Measurements from ENCODE around the gene IL1RN. TPM values are rescaled to one million over a fixed set of nuclear protein-coding genes. Genes with fewer than 3 reads are reported as not detected.

The IL1RN gene
- polyA plus RNA-seq, 1 donor (not counting 4 experiments of a cell fraction or from before 2014, with no cell fraction given), result 128 TPM

- DNase-seq (ENCODE audit: low read depth, low spot score) (no peak), FAIRE-seq (no peak)
- Histone ChIP-seq H3K9me1 (ENCODE audit: control insufficient read depth, extremely low read depth, insufficient read depth, low read length) (no peaks in the 10 kb centered on the region), H4K20me1 (ENCODE audit: control insufficient read depth, extremely low read depth, insufficient read depth, low read length) (no peaks in the 10 kb centered on the region), H3K9me3 (ENCODE audit: control insufficient read depth, low read depth, low read length) (no peaks in the 10 kb centered on the region), H3K4me3 (ENCODE audit: control insufficient read depth in 2 of 3, extremely low read depth in 1 of 3, insufficient read depth in 2 of 3, low read depth in 1 of 3, low read length in 3 of 3) (no peak overlapping the region), H3K4me2 (ENCODE audit: control insufficient read depth, extremely low read depth, insufficient read depth, low read depth, low read length) (no peak overlapping the region), H3K4me1 (ENCODE audit: control insufficient read depth, extremely low read depth, insufficient read depth, low read length) (no peaks in the 10 kb centered on the region), H3K36me3 (ENCODE audit: control insufficient read depth in 2 of 2, extremely low read depth in 1 of 2, insufficient read depth in 2 of 2, low read length in 2 of 2) (no peaks in the 10 kb centered on the region), H3K9ac (ENCODE audit: control insufficient read depth, extremely low read depth, insufficient read depth, low read length) (no peak overlapping the region), H3K27me3 (ENCODE audit: control insufficient read depth, extremely low read depth, insufficient read depth, low read length) (no peaks in the 10 kb centered on the region), H3K27ac (ENCODE audit: control insufficient read depth, insufficient read depth, low read length) (no peak overlapping the region), H3K79me2 (ENCODE audit: control insufficient read depth, insufficient read depth, low read length) (no peaks in the 10 kb centered on the region), H2AFZ (ENCODE audit: control insufficient read depth, low read length) (no peak overlapping the region)
- no peak for TF ChIP-seq EZH2 (IDR thresholded peaks at IDR 0.05; ENCODE audit: low read length)
- TF ChIP-seq, protein P1, sequence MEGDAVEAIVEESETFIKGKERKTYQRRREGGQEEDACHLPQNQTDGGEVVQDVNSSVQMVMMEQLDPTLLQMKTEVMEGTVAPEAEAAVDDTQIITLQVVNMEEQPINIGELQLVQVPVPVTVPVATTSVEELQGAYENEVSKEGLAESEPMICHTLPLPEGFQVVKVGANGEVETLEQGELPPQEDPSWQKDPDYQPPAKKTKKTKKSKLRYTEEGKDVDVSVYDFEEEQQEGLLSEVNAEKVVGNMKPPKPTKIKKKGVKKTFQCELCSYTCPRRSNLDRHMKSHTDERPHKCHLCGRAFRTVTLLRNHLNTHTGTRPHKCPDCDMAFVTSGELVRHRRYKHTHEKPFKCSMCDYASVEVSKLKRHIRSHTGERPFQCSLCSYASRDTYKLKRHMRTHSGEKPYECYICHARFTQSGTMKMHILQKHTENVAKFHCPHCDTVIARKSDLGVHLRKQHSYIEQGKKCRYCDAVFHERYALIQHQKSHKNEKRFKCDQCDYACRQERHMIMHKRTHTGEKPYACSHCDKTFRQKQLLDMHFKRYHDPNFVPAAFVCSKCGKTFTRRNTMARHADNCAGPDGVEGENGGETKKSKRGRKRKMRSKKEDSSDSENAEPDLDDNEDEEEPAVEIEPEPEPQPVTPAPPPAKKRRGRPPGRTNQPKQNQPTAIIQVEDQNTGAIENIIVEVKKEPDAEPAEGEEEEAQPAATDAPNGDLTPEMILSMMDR (optimal IDR thresholded peaks at IDR 0.05 in 1 of 3, IDR thresholded peaks at IDR 0.05 in 1 of 3, conservative IDR thresholded peaks at IDR 0.05 in 1 of 3; ENCODE audit: extremely low read depth in 1 of 3, insufficient read depth in 2 of 3, low read length in 3 of 3), result no peak
- dilution Hi-C loops (cut with MboI; ENCODE audit: extremely low pct_ligation_motif_present, low sequenced_read_pairs), result no loop called here
Measured at GRCh38 chr2:113102133-113102532, 25.3 kb upstream of the IL1RN start.

- dilution Hi-C loops (cut with MboI; ENCODE audit: extremely low pct_ligation_motif_present, low sequenced_read_pairs), result no loop called here
Measured at GRCh38 chr2:113103277-113103676, 24.1 kb upstream of the IL1RN start.

More at GRCh38 chr2:113103277-113103676, 24.1 kb upstream of the IL1RN start:
- Histone ChIP-seq H3K27ac (ENCODE audit: control insufficient read depth, insufficient read depth, low read length) (no peak overlapping the region), H4K20me1 (ENCODE audit: control insufficient read depth, extremely low read depth, insufficient read depth, low read length) (no peaks in the 10 kb centered on the region), H2AFZ (ENCODE audit: control insufficient read depth, low read length) (no peak overlapping the region), H3K27me3 (ENCODE audit: control insufficient read depth, extremely low read depth, insufficient read depth, low read length) (no peaks in the 10 kb centered on the region), H3K4me3 (ENCODE audit: control insufficient read depth in 2 of 3, extremely low read depth in 1 of 3, insufficient read depth in 2 of 3, low read depth in 1 of 3, low read length in 3 of 3) (no peak overlapping the region), H3K4me1 (ENCODE audit: control insufficient read depth, extremely low read depth, insufficient read depth, low read length) (no peaks in the 10 kb centered on the region), H3K9me1 (ENCODE audit: control insufficient read depth, extremely low read depth, insufficient read depth, low read length) (no peaks in the 10 kb centered on the region), H3K79me2 (ENCODE audit: control insufficient read depth, insufficient read depth, low read length) (no peaks in the 10 kb centered on the region), H3K9ac (ENCODE audit: control insufficient read depth, extremely low read depth, insufficient read depth, low read length) (no peak overlapping the region), H3K36me3 (ENCODE audit: control insufficient read depth in 2 of 2, extremely low read depth in 1 of 2, insufficient read depth in 2 of 2, low read length in 2 of 2) (no peaks in the 10 kb centered on the region), H3K9me3 (ENCODE audit: control insufficient read depth, low read depth, low read length) (no peaks in the 10 kb centered on the region), H3K4me2 (ENCODE audit: control insufficient read depth, extremely low read depth, insufficient read depth, low read depth, low read length) (no peak overlapping the region)
- DNase-seq (ENCODE audit: low read depth, low spot score), result no peak
- no peak for FAIRE-seq
- TF ChIP-seq EZH2 (IDR thresholded peaks at IDR 0.05; ENCODE audit: low read length), result no peak
- TF ChIP-seq, protein P1 (optimal IDR thresholded peaks at IDR 0.05 in 1 of 3, IDR thresholded peaks at IDR 0.05 in 1 of 3, conservative IDR thresholded peaks at IDR 0.05 in 1 of 3; ENCODE audit: extremely low read depth in 1 of 3, insufficient read depth in 2 of 3, low read length in 3 of 3), result no peak
